Islet precursor cell (in vitro differentiated cells): ENCODE data around the gene FBXO47.

Source experiments
- DNase-seq: peaks from one replicate; pipeline ENCODE4 v3.0.0-alpha.2; 2018

FBXO47 gene

DNA sequence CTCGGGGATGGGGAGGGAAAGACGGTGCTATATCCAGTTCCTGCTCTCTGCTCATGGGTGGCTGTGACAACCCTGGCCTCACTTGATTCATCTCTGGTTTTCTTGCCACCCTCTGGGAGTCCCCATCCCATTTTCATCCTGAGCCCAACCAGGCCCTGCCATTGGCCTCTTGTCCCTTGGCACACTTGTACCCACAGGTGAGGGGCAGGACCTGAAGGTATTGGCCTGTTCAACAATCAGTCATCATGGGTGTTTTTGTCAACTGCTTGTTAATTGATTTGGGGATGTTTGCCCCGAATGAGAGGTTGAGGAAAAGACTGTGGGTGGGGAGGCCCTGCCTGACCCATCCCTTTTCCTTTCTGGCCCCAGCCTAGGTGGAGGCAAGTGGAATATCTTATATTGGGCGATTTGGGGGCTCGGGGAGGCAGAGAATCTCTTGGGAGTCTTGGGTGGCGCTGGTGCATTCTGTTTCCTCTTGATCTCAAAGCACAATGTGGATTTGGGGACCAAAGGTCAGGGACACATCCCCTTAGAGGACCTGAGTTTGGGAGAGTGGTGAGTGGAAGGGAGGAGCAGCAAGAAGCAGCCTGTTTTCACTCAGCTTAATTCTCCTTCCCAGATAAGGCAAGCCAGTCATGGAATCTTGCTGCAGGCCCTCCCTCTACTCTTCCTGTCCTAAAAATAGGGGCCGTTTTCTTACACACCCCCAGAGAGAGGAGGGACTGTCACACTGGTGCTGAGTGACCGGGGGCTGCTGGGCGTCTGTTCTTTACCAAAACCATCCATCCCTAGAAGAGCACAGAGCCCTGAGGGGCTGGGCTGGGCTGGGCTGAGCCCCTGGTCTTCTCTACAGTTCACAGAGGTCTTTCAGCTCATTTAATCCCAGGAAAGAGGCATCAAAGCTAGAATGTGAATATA lies 46.6 kb downstream of the FBXO47 start:
- peak; percentile 49 for DNase-seq

DNA sequence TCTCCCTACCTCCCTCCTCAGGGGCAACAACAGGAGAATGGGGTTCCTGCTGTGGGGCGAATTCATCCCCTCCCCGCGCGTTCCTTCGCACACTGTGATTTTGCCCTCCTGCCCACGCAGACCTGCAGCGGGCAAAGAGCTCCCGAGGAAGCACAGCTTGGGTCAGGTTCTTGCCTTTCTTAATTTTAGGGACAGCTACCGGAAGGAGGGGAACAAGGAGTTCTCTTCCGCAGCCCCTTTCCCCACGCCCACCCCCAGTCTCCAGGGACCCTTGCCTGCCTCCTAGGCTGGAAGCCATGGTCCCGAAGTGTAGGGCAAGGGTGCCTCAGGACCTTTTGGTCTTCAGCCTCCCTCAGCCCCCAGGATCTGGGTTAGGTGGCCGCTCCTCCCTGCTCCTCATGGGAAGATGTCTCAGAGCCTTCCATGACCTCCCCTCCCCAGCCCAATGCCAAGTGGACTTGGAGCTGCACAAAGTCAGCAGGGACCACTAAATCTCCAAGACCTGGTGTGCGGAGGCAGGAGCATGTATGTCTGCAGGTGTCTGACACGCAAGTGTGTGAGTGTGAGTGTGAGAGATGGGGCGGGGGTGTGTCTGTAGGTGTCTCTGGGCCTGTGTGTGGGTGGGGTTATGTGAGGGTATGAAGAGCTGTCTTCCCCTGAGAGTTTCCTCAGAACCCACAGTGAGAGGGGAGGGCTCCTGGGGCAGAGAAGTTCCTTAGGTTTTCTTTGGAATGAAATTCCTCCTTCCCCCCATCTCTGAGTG lies 47.7 kb downstream of the FBXO47 start:
- peak; percentile 42 for DNase-seq

DNA sequence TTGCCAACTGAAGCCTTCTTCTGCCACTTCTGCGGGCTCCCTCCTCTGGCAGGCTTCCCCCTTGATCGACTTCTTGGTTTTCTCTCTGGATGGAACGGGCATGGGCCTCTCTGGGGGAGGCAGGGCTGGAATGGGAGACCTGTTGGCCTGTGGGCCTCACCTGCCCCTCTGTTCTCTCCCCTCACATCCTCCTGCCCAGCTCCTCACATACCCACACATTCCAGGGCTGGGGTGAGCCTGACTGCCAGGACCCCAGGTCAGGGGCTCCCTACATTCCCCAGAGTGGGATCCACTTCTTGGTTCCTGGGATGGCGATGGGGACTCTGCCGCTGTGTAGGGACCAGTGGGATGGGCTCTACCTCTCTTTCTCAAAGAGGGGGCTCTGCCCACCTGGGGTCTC lies 48.3 kb downstream of the FBXO47 start:
- DNase-seq, result no peak

GRCh38 chr17:38918129-38918913 lies 48.9 kb downstream of the FBXO47 start:
- DNase-seq, result peak; percentile 61

DNA sequence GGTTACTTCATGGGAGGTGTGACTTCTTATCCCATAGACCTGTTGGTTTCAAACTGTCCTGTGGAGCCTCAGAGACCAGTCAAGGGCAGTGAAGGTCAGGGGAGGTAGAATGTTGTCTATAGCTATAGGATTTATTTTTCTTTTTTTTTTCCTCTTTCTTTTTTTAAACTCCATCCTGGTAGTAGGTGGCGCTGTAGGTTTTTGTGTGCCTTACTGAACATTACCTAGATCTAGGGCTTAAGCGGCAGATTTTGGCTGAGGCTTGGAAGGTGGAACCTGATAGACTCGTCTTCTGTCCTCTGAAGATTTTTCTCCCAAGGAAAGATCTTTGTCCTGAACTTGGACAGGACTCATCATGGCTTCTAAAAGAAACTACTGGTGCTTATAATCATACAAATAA lies 49.9 kb downstream of the FBXO47 start:
- DNase-seq, result peak; percentile 32

GRCh38 chr17:38916771-38917170 lies 50.4 kb downstream of the FBXO47 start:
- DNase-seq, result peak; percentile 45

- peak; percentile 54 for DNase-seq
Observed at GRCh38 chr17:38915639-38915995, 51.6 kb downstream of the FBXO47 start.

DNA sequence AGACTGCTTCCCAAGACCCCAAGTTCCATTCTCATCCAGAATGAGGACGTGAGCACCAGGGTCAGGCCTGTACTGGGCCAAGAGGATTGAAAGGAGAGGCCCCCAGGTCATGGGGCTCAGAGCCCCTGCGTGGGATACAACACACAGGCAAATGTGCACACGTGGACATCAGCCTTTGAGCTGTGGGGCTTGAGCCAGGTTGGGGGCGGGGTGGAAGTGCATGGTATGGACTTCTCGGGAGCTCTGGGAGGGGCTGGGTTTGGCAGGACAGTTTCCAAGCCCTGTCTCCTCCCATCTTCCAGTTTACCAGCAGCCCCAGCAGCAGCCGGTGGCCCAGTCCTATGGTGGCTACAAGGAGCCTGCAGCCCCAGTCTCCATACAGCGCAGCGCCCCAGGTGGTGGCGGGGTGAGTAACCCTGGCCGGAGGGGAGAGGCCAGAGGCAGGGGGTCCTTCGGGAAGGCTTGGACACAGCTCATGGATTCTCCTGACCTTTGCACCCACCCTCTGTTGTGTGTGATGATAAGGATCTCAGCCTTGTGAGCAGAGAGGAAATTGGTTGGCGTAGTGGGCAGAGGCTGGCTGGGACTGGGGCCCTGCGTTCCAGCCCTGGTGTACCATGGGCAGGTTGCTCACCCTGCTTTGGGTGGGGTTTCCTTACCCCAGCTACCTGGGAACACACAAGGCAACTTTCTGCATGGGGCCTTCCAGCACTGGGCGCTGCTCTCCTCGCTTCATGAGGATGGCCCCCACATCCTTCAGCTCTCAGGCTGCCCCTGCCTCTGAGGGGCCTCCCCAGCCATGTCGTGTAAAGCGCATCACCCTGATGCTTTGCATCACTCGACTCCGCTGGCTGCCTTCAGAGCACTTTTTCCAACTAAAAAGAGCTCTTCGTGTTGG lies 52.2 kb downstream of the FBXO47 start:
- DNase-seq, result peak; percentile 76

GRCh38 chr17:38912221-38912813 lies 54.9 kb downstream of the FBXO47 start:
- peak; percentile 41 for DNase-seq

GRCh38 chr17:38911731-38912081 lies 55.5 kb downstream of the FBXO47 start:
- DNase-seq, result peak; percentile 22

GRCh38 chr17:38911081-38911730 lies 56.0 kb downstream of the FBXO47 start:
- DNase-seq, result peak; percentile 45

- peak; percentile 38 for DNase-seq
Observed at GRCh38 chr17:38910325-38910724, 56.9 kb downstream of the FBXO47 start.

DNA sequence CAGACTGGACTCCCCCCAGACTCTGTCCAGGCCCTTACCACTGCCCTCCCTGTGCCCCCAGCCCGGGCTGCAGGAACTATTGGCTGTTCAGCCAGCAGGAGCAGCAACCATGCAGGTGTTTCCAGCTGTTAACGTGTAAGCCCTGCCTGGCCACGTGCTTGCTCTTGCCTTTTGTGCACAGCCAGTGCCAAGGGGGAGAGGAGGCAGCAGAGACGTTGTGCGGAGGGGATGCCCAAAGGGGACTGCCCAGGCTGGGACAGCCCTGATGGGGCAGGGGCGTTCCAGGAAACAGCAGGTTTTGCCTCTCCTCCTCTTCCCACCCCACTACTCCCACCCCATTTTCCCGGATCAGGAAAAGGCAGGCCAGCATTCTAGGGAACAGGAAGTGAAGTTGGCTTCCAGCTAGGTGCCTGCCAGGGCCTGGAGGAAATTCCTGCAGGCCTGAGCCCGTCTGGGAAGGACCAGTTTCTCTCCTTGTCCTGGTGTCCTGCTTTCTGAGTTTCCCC lies 58.5 kb downstream of the FBXO47 start:
- DNase-seq, result peak; percentile 65

- peak; percentile 59 for DNase-seq
Observed at GRCh38 chr17:38907930-38908675, 59.1 kb downstream of the FBXO47 start.

DNA sequence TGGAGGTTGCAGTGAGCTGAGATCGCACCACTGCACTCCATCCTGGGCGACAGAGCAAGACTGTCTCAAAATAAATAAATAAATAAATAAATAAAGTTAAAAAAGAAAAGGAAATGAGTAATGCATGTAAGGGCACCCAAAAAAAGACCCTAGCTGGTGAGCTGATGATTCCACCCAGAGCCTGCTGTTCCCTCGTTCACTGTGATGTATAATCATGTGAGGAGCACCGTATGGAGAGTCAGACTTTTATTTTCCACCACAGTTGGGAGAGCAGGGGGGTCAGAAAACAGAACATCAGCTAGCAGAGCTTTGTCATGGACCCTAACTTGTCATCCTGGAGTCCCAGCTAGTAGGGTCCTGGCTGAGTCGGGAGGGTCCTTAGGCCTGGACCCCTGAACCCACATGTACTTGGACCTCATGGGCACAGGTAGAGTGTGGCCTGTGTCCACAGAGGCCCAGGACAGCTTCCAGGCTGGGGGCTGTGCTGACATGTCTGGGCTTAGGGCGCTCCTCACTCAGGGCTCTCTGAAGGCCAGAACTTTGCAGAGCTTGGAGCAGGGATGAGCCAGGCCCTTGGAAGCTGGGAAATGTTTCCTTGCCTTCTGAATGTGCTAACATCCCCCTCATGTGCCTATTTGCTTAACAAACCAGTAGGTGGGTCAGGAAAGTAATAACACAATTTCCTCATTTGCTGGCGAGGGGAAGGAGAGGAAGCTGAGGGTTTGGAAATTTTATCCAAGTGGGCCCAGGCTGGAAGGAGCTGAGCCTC lies 60.6 kb downstream of the FBXO47 start:
- no peak for DNase-seq

GRCh38 chr17:38905375-38905774 lies 61.8 kb downstream of the FBXO47 start:
- no peak for DNase-seq

DNA sequence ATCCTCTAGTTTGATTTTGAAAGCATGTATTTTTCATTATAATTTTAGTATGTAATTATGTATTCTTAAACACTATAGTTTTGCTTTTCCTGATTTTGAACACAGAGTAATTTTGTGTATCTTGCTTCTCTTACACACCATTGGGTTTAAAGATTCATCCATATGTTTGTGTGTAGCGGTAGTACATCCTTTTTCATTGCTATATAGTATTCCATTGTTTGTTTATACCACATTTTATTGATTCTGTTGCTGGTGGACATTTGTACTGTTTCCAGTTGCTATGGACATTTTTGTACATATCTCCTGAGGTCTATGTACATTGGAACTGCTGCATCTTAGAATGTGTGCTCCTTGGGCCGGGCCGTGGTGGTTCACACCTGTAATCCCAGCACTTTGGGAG lies 62.3 kb downstream of the FBXO47 start:
- no peak for DNase-seq

DNA sequence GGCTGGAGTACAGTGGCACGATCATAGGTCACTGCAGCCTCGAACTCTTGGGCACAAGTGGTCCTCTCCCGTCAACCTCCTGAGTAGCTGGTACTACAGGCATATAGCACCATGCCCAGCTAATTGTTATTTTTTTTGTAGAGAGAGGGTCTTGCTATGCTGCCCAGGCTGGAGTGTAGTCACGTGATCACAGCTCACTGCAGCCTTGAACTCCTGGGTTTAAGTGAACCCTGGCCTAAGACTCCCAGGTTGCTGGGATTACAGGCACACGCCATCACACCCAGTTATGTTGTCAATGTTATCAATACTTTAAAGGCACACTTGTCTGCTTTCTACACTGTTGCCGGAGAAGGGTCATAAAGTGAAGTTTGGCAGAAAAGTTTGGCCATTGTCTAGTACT lies 63.8 kb downstream of the FBXO47 start:
- no peak for DNase-seq

DNA sequence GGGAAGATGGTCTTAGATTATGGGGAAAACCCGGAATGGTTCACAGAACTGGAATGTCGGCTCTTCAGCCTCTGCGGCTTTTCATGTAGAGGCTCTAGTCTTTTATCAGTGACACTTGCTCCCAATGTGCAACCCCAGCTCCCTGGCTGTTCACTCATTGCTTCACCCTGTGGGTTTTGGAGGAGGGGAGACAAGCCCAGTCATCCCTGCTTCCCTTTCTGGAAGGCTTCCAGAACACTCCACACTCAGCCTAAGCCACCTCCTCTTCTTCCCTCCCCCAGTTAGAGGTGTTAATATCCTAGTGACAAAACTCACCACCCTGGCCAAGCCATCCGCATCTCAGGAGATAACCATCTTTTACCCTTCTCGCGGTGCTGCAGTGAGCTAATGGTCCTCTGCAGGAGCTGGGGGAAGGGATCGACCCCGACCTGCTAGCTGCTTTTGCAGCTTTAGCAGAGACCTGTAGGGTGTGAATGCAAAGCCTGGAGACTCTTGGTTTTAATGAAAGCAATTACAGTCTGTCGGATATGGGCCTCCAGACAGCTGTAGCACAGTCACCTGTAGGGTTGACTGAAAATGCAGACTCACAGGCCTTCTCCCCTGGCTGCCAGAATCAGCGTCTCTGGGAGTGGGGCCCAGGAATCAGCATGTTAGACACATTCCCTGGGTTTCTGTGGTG lies 66.1 kb downstream of the FBXO47 start:
- DNase-seq, result peak; percentile 88
